PC-9 (cell line): Measurements from ENCODE around the gene DNAJC15. TPM values are rescaled to one million over a fixed set of nuclear protein-coding genes. Genes with fewer than 3 reads are reported as not detected.
A peak's percentile ranks its signal among the peaks of the same experiment; 100 is the strongest.
"Not testable (repeated sequence)": the region's sequence is repeated elsewhere in the genome, so short reads cannot be mapped to it uniquely, and the experiment has no call there.

Source experiments
- BruUV-seq: library from RNA; stranded (reverse); fragments of 400-500 nt; replicated peaks from 2 replicates; lab custom pipeline; 2021; lab: Mats Ljungman, UMichigan
- CTCF ChIA-PET: fragments of 300-600 bp; sonication (Branson Sonifier 250); formaldehyde crosslinking; loops from one replicate; lab custom pipeline; 2022; ENCODE audit warnings: antibody characterized with exemption; lab: Charles Lee
- POLR2A ChIA-PET: fragments of 300-600 bp; sonication (Branson Sonifier 250); formaldehyde crosslinking; loops from one replicate; lab custom pipeline; 2022; ENCODE audit warnings: antibody characterized with exemption; ENCODE audit not compliant: unreplicated experiment; lab: Charles Lee
- DNase-seq, 2 experiments: peaks; one replicate each; pipeline versions ENCODE4 v3.0.0 to v3.0.0-alpha.2; 2015 to 2022; ENCODE audit warnings: mixed read lengths in 1 of 2
- H2AFZ ChIP-seq: fragments of 200-600 bp; sonication (generic); 2 replicates; pipeline ENCODE4 v1.8.1; 2017; ENCODE audit warnings: antibody characterized with exemption
- H3F3A ChIP-seq: fragments of 200-600 bp; sonication (generic); 2 replicates; pipeline ENCODE4 v1.8.1; 2017; ENCODE audit warnings: antibody characterized with exemption, mild to moderate bottlenecking, low read depth; ENCODE audit not compliant: insufficient read depth
- H3K27ac ChIP-seq: fragments of 200-600 bp; sonication (generic); 2 replicates; pipeline ENCODE4 v1.6.1; 2016; ENCODE audit warnings: mixed run types
- H3K27me3 ChIP-seq: fragments of 200-600 bp; sonication (generic); 2 replicates; pipeline ENCODE4 v1.6.1; 2016; ENCODE audit warnings: low read depth, mixed run types; ENCODE audit not compliant: insufficient read depth
- H3K36me3 ChIP-seq: fragments of 200-600 bp; sonication (generic); 2 replicates; pipeline ENCODE4 v1.6.1; 2016; ENCODE audit warnings: low read depth, mixed run types
- H3K4me1 ChIP-seq: fragments of 200-600 bp; sonication (generic); replicated peaks from 2 replicates; pipeline ENCODE4 v1.6.1; 2016; ENCODE audit warnings: mixed run types; ENCODE audit not compliant: insufficient read depth
- H3K4me2 ChIP-seq: fragments of 200-600 bp; sonication (generic); 2 replicates; pipeline ENCODE4 v1.6.1; 2017; ENCODE audit warnings: mixed run types
- H3K4me3 ChIP-seq: fragments of 200-600 bp; sonication (generic); 2 replicates; pipeline ENCODE4 v1.6.1; 2016; ENCODE audit warnings: mixed run types
- H3K79me2 ChIP-seq: fragments of 200-600 bp; sonication (generic); 2 replicates; pipeline ENCODE4 v1.6.1; 2017; ENCODE audit warnings: low read depth, mixed run types
- H3K9me2 ChIP-seq: fragments of 200-600 bp; sonication (generic); 2 replicates; pipeline ENCODE4 v1.8.1; 2017; ENCODE audit warnings: mild to moderate bottlenecking; ENCODE audit not compliant: insufficient read depth
- H3K9me3 ChIP-seq: fragments of 200-600 bp; sonication (generic); 2 replicates; pipeline ENCODE4 v1.8.1; 2016; ENCODE audit warnings: low read depth; ENCODE audit not compliant: insufficient read depth
- H4K20me1 ChIP-seq: fragments of 200-600 bp; sonication (generic); 2 replicates; pipeline ENCODE4 v1.8.1; 2017; ENCODE audit not compliant: insufficient read depth
- CTCF ChIP-seq: fragments of 200-600 bp; sonication (generic); conservative IDR thresholded peaks from 2 replicates; pipeline ENCODE4 v1.6.1; 2017; ENCODE audit warnings: mixed run types, antibody characterized with exemption, mild to moderate bottlenecking, moderate library complexity
- EZH2 ChIP-seq: fragments of 200-600 bp; sonication (generic); IDR thresholded peaks from 2 replicates; pipeline ENCODE4 v1.8.0; 2017; ENCODE audit warnings: antibody characterized with exemption, low read depth
- intact Hi-C: fragments of 100-400 bp; cut with micrococcal nuclease; formaldehyde crosslinking; loops from one replicate; pipeline ENCODE4 v1.10.0; 2022; ENCODE audit not compliant: unreplicated experiment
- total RNA-seq: library from RNA; stranded (reverse); gene quantifications from 2 replicates; pipeline ENCODE4 v1.2.3, GENCODE V29; 2021

The DNAJC15 gene
- total RNA-seq, 1 experiment from 2014 or later = 14.8 TPM

GRCh38 chr13:42985312-42986175 is 37.8 kb upstream of the DNAJC15 start:
- intact Hi-C loops = no loop called here
- no TSS peak for BruUV-seq
- TF ChIP-seq CTCF = no peak
- TF ChIP-seq EZH2 = no peak
- CTCF ChIA-PET = no interaction called here
- H3K27ac ChIP-seq = 0 out of 2 replicates have a peak overlapping the region, but pooled peaks have one; percentile 19
- H3F3A ChIP-seq = 0 out of 2 replicates have a peak, but pooled peaks cover 4% of the 10 kb centered on the region
- no peaks in the 10 kb centered on the region for H3K9me3 ChIP-seq
- POLR2A ChIA-PET = interaction anchor here (0.5 to 0.7 kb wide), 3 partner anchors 11 to 39 kb away, joined by 3 to 16 read pairs (median 5); no protein-coding TSS in a partner anchor
- H4K20me1 ChIP-seq = no peaks in the 10 kb centered on the region
- H3K79me2 ChIP-seq = no peaks in the 10 kb centered on the region
- no peaks in the 10 kb centered on the region for H3K36me3 ChIP-seq
- H3K9me2 ChIP-seq = no peaks in the 10 kb centered on the region
- 0 out of 2 replicates have a peak overlapping the region, but pooled peaks have one; percentile 22 for H2AFZ ChIP-seq
- peaks cover 34% of the 10 kb centered on the region for H3K4me1 ChIP-seq
- no peaks in the 10 kb centered on the region for H3K27me3 ChIP-seq
- no peak overlapping the region for H3K4me3 ChIP-seq
- DNase-seq = peak in 1 of 2 experiments; percentile 46
- peak overlapping the region; percentile 38 for H3K4me2 ChIP-seq

GRCh38 chr13:42986176-42986574 is 37.2 kb upstream of the DNAJC15 start:
- Histone ChIP-seq H3K27ac (0 out of 2 replicates have a peak overlapping the region, but pooled peaks have one; percentile 19), H3F3A (0 out of 2 replicates have a peak, but pooled peaks cover 4% of the 10 kb centered on the region), H3K36me3 (no peaks in the 10 kb centered on the region), H3K27me3 (no peaks in the 10 kb centered on the region), H3K9me3 (no peaks in the 10 kb centered on the region), H3K4me2 (0 out of 2 replicates have a peak overlapping the region, but pooled peaks have one; percentile 38), H2AFZ (no peak overlapping the region), H3K79me2 (no peaks in the 10 kb centered on the region), H3K9me2 (no peaks in the 10 kb centered on the region), H4K20me1 (no peaks in the 10 kb centered on the region), H3K4me1 (peaks cover 30% of the 10 kb centered on the region), H3K4me3 (no peak overlapping the region)
- CTCF ChIA-PET = no interaction called here
- POLR2A ChIA-PET = interaction anchor here (0.5 to 0.7 kb wide), 3 partner anchors 11 to 38 kb away, joined by 3 to 16 read pairs (median 5); no protein-coding TSS in a partner anchor
- no peak for DNase-seq
- intact Hi-C loops = no loop called here
- TF ChIP-seq EZH2 = no peak
- TF ChIP-seq CTCF = no peak
- no TSS peak for BruUV-seq

GRCh38 chr13:42990291-42991232 is 32.8 kb upstream of the DNAJC15 start:
- no peak overlapping the region for H3K4me3 ChIP-seq
- H3K9me3 ChIP-seq = no peaks in the 10 kb centered on the region
- H3K36me3 ChIP-seq = no peaks in the 10 kb centered on the region
- no peak for DNase-seq
- H3K79me2 ChIP-seq = no peaks in the 10 kb centered on the region
- no peak overlapping the region for H3K27ac ChIP-seq
- TF ChIP-seq CTCF (no peak), EZH2 (no peak)
- H3K9me2 ChIP-seq = no peaks in the 10 kb centered on the region
- H2AFZ ChIP-seq = no peak overlapping the region
- H3K4me2 ChIP-seq = no peak overlapping the region
- BruUV-seq = no TSS peak
- no peaks in the 10 kb centered on the region; the same call in 1 of the 2 replicates for H3F3A ChIP-seq
- CTCF ChIA-PET = no interaction called here
- intact Hi-C loops = no loop called here
- H4K20me1 ChIP-seq = no peaks in the 10 kb centered on the region
- POLR2A ChIA-PET = interaction anchor here (0.6 kb wide), 1 partner anchor 440 kb away, joined by 3 read pairs; no protein-coding TSS in a partner anchor
- H3K27me3 ChIP-seq = no peaks in the 10 kb centered on the region
- peaks cover 6% of the 10 kb centered on the region for H3K4me1 ChIP-seq

- DNase-seq, H3K27me3 ChIP-seq, H4K20me1 ChIP-seq, H3K4me1 ChIP-seq, H3K9me3 ChIP-seq, H3K9me2 ChIP-seq, H3F3A ChIP-seq, H3K36me3 ChIP-seq, POLR2A ChIA-PET, H3K27ac ChIP-seq, intact Hi-C loops, H3K79me2 ChIP-seq: not testable (repeated sequence)
- peak overlapping the region; percentile 55 for H3K4me2 ChIP-seq
- H3K4me3 ChIP-seq = peak overlapping the region; percentile 36; the same call in 1 of the 2 replicates
- CTCF ChIA-PET = interaction anchor here (0.6 kb wide), 1 partner anchor 191 kb away, joined by 12 read pairs; no protein-coding TSS in a partner anchor
- TSS peak; percentile 28 for BruUV-seq
- peak overlapping the region; percentile 72; the same call in 1 of the 2 replicates for H2AFZ ChIP-seq
Observed at GRCh38 chr13:42991233-42991897, 32.0 kb upstream of the DNAJC15 start.
